Measurements from ENCODE around the gene PITX2. TPM values are rescaled to one million over a fixed set of nuclear protein-coding genes. Genes with fewer than 3 reads are reported as not detected.

The PITX2 gene
- 0.83 and 1.1 TPM in 2 replicates for polyA plus RNA-seq (2011; rRNA removed)
- polyA plus RNA-seq (2012; cell fraction: cytosol; rRNA removed): 1.0 and 1.3 TPM in 2 replicates
- 1.7 and 2.3 TPM in 2 replicates for polyA plus RNA-seq (2012; cell fraction: nucleus; rRNA removed)
- 1.5 to 2.6 TPM (median 2.2 TPM) in 3 replicates for polyA plus RNA-seq (2017; fragmentation: RNase III; extraction: RNeasy Plus Mini Kit Qiagen cat#74134 plus additional on column Dnase treatment)
- 0.78 and 0.99 TPM in 2 replicates for polyA minus RNA-seq (2011; rRNA and poly(A)+ RNA removed)

DNA sequence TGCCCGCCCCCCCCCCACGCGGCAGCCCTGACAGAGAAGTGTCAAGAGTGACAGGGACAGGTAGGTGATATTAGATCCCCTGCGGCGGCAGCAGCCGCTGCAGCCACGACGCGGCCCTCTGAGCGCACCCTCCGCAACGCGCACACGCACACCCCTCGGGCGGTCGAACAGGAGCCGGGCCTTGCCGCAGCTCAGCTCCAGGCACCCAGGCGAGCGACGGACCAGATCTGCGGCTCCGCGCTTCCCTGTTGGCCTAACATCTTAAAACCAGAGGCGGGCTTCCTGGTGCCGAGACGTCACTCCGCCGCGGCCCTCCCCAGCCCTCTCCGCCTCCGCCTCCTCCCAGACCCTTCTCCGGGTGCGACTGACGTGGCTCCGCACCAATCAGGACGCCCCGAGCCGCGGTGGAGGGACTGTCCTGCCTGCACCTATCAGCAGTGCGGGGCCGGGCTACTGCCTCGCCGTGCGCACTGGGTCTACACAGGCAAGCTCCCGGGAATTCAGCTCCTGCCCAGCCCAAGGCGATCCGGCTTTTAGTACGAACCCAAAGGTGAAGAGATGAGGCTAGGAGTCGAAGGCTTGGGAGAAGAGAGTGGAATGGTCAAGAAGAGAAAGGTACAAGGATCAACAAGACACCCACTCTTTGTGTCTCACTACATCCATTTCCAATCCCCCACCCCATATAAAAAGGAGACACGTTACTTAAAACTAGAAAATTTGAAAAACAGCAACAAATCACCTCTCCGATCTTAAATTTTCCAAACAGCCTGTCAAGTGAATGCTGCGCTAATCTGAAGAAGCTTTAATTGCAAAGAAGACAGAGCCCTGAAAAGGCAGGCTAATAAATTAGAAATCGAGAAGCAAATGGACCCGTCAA lies at the start of gene PITX2:
TSS of gene PITX2 (minus strand) at position 237 of the 877 bp plus-strand sequence. CDS start 617 bp downstream, outside the sequence.
- no peak for FAIRE-seq
- Histone ChIP-seq H3K4me2 (no peak within 1 kb of the TSS), H3K4me3 (no peak within 1 kb of the TSS), H3K4me1 (no peaks in the 10 kb centered on the region), H3K27ac (no peak within 1 kb of the TSS), H3K9me3 (no peaks in the 10 kb centered on the region)
- no peak for ATAC-seq
- ChIA-PET CTCF (interaction anchor here (1.1 to 3.6 kb wide), 2 partner anchors 8 to 1009 kb away, joined by 3 to 12 read pairs; no protein-coding TSS in a partner anchor), POLR2A (no interaction called here)
- TF ChIP-seq, protein P1, sequence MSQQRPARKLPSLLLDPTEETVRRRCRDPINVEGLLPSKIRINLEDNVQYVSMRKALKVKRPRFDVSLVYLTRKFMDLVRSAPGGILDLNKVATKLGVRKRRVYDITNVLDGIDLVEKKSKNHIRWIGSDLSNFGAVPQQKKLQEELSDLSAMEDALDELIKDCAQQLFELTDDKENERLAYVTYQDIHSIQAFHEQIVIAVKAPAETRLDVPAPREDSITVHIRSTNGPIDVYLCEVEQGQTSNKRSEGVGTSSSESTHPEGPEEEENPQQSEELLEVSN (IDR thresholded peaks at IDR 0.05; ENCODE audit: borderline replicate concordance, low read depth): no peak
- no peak for TF ChIP-seq FOSL2 (IDR thresholded peaks at IDR 0.05)
- TF ChIP-seq FOSL2 (CRISPR knock-in tag; IDR thresholded peaks at IDR 0.05): no peak
- TF ChIP-seq, protein P2, sequence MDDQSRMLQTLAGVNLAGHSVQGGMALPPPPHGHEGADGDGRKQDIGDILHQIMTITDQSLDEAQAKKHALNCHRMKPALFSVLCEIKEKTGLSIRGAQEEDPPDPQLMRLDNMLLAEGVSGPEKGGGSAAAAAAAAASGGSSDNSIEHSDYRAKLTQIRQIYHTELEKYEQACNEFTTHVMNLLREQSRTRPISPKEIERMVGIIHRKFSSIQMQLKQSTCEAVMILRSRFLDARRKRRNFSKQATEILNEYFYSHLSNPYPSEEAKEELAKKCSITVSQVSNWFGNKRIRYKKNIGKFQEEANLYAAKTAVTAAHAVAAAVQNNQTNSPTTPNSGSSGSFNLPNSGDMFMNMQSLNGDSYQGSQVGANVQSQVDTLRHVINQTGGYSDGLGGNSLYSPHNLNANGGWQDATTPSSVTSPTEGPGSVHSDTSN (IDR thresholded peaks at IDR 0.05): no peak
- TF ChIP-seq CHD4 (IDR thresholded peaks at IDR 0.05; ENCODE audit: borderline replicate concordance): no peak
- TF ChIP-seq HDAC2 (IDR thresholded peaks at IDR 0.05): no peak
- no peak for TF ChIP-seq RFX5 (IDR thresholded peaks at IDR 0.05)
- TF ChIP-seq CHD2 (IDR thresholded peaks at IDR 0.05; ENCODE audit: low read length, partially characterized antibody): no peak
- no peak for TF ChIP-seq RNF2 (IDR thresholded peaks at IDR 0.05; ENCODE audit: borderline replicate concordance, low read depth)
- no peak for TF ChIP-seq ESRRA (IDR thresholded peaks at IDR 0.05; ENCODE audit: borderline replicate concordance, low read length)
- no peak for TF ChIP-seq CEBPB (IDR thresholded peaks at IDR 0.05)
- no peak for TF ChIP-seq NR3C1 (IDR thresholded peaks at IDR 0.05)
- no peak for TF ChIP-seq ZC3H11A (IDR thresholded peaks at IDR 0.05)
- no peak for TF ChIP-seq CBX8 (IDR thresholded peaks at IDR 0.05)
- no peak for TF ChIP-seq EHMT2 (IDR thresholded peaks at IDR 0.05; ENCODE audit: low read depth)
- TF ChIP-seq, protein P3, sequence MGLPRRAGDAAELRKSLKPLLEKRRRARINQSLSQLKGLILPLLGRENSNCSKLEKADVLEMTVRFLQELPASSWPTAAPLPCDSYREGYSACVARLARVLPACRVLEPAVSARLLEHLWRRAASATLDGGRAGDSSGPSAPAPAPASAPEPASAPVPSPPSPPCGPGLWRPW (IDR thresholded peaks at IDR 0.05): no peak
- TF ChIP-seq EHF (CRISPR knock-in tag; IDR thresholded peaks at IDR 0.05): no peak
- no peak for DNase-seq (ENCODE audit: low read depth in 1 of 2, low spot score in 1 of 2)
- 91% methylated on average over 25 of the region's 56 CpGs for WGBS (ENCODE audit: missing lambda C conversion rate)

DNA sequence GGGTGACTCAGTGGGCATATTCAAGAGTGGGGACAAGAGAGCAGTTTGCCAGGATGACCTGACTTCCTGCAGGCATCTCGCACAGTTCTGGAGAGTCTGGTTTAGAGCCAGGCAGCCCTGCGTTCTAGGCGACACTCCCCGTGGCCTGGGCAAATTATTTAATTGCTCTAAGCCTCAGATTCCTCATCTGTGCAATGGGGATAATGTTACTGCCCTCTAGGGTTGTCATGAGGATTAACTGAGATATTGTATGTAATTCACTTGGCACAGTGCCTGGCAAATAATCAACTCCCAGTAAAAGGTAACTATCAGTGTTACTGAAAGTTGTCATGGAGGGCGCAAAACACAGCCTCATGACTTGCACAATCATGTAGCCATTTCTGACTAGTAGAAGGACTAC lies 48.8 kb upstream of the PITX2 start:
- Histone ChIP-seq H3K27ac (no peak overlapping the region), H3K4me1 (no peaks in the 10 kb centered on the region), H3K4me3 (no peak overlapping the region), H3K4me2 (no peak overlapping the region), H3K9me3 (no peaks in the 10 kb centered on the region)
- no peak for ATAC-seq
- CTCF ChIA-PET: no interaction called here
- DNase-seq (ENCODE audit: low read depth in 1 of 2, low spot score in 1 of 2): no peak
- FAIRE-seq: no peak
- no peak for TF ChIP-seq ZSCAN20 (CRISPR knock-in tag; IDR thresholded peaks at IDR 0.05)
- TF ChIP-seq KDM1A (IDR thresholded peaks at IDR 0.05; ENCODE audit: low read depth): no peak
- no peak for TF ChIP-seq ZNF302 (CRISPR knock-in tag; IDR thresholded peaks at IDR 0.05)
- no peak for TF ChIP-seq BHLHE40 (IDR thresholded peaks at IDR 0.05; ENCODE audit: low read depth, low read length)
- TF ChIP-seq NPAS2 (CRISPR knock-in tag; IDR thresholded peaks at IDR 0.05; ENCODE audit: borderline replicate concordance): no peak
- no peak for TF ChIP-seq EP300 (IDR thresholded peaks at IDR 0.05)
- TF ChIP-seq FOXS1 (CRISPR knock-in tag; IDR thresholded peaks at IDR 0.05): no peak
- TF ChIP-seq SREBF2 (IDR thresholded peaks at IDR 0.05): no peak
- no peak for TF ChIP-seq HOXB5 (CRISPR knock-in tag; IDR thresholded peaks at IDR 0.05)
- TF ChIP-seq MAZ (IDR thresholded peaks at IDR 0.05; ENCODE audit: borderline replicate concordance, low read depth, low read length): no peak
- TF ChIP-seq, protein P4, sequence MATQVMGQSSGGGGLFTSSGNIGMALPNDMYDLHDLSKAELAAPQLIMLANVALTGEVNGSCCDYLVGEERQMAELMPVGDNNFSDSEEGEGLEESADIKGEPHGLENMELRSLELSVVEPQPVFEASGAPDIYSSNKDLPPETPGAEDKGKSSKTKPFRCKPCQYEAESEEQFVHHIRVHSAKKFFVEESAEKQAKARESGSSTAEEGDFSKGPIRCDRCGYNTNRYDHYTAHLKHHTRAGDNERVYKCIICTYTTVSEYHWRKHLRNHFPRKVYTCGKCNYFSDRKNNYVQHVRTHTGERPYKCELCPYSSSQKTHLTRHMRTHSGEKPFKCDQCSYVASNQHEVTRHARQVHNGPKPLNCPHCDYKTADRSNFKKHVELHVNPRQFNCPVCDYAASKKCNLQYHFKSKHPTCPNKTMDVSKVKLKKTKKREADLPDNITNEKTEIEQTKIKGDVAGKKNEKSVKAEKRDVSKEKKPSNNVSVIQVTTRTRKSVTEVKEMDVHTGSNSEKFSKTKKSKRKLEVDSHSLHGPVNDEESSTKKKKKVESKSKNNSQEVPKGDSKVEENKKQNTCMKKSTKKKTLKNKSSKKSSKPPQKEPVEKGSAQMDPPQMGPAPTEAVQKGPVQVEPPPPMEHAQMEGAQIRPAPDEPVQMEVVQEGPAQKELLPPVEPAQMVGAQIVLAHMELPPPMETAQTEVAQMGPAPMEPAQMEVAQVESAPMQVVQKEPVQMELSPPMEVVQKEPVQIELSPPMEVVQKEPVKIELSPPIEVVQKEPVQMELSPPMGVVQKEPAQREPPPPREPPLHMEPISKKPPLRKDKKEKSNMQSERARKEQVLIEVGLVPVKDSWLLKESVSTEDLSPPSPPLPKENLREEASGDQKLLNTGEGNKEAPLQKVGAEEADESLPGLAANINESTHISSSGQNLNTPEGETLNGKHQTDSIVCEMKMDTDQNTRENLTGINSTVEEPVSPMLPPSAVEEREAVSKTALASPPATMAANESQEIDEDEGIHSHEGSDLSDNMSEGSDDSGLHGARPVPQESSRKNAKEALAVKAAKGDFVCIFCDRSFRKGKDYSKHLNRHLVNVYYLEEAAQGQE (IDR thresholded peaks at IDR 0.05): no peak
- WGBS (ENCODE audit: missing lambda C conversion rate): 83% methylated on average over 5 of the region's 5 CpGs
- POLR2A ChIA-PET: no interaction called here

All from A549 (cell line).